Activated gamma-delta T cell (primary cell): ENCODE measurements around the gene ANKRD50.

Experiments used
- DNase-seq: peaks from one replicate; lab custom pipeline; 2025; lab: John Stamatoyannopoulos, UW

ANKRD50 gene

GRCh38 chr4:124710015-124710741 is 2.4 kb downstream of the ANKRD50 start:
- no peak for DNase-seq

- no peak for DNase-seq
Observed at GRCh38 chr4:124708517-124709300, 3.8 kb downstream of the ANKRD50 start.

GRCh38 chr4:124705393-124705792 is 7.1 kb downstream of the ANKRD50 start:
- no peak for DNase-seq

GRCh38 chr4:124703154-124703553 is 9.4 kb downstream of the ANKRD50 start:
- DNase-seq = no peak

- DNase-seq = no peak
Observed at GRCh38 chr4:124697441-124697840, 15.1 kb downstream of the ANKRD50 start.

GRCh38 chr4:124696182-124696581 is 16.4 kb downstream of the ANKRD50 start:
- no peak for DNase-seq

GRCh38 chr4:124694946-124695598 is 17.5 kb downstream of the ANKRD50 start:
- DNase-seq = no peak

GRCh38 chr4:124694306-124694705 is 18.2 kb downstream of the ANKRD50 start:
- DNase-seq = no peak

GRCh38 chr4:124691801-124692200 is 20.7 kb downstream of the ANKRD50 start:
- DNase-seq = no peak

GRCh38 chr4:124686279-124686678 is 26.3 kb downstream of the ANKRD50 start:
- DNase-seq = no peak

- DNase-seq = no peak
Observed at GRCh38 chr4:124685851-124686250, 26.7 kb downstream of the ANKRD50 start.

- no peak for DNase-seq
Observed at GRCh38 chr4:124684301-124684700, 28.2 kb downstream of the ANKRD50 start.

GRCh38 chr4:124682384-124682783 is 30.1 kb downstream of the ANKRD50 start:
- DNase-seq = no peak

- DNase-seq = no peak
Observed at GRCh38 chr4:124666496-124666895, 46.0 kb downstream of the ANKRD50 start.

GRCh38 chr4:124658795-124659194 is 53.7 kb downstream of the ANKRD50 start:
- no peak for DNase-seq

GRCh38 chr4:124650614-124651013 is 61.9 kb downstream of the ANKRD50 start:
- DNase-seq = no peak

GRCh38 chr4:124647599-124647998 is 64.9 kb downstream of the ANKRD50 start:
- DNase-seq = no peak

GRCh38 chr4:124644621-124645020 is 67.9 kb downstream of the ANKRD50 start:
- DNase-seq = no peak

- no peak for DNase-seq
Observed at GRCh38 chr4:124642846-124643245, 69.7 kb downstream of the ANKRD50 start.

GRCh38 chr4:124641715-124642381 is 70.7 kb downstream of the ANKRD50 start:
- DNase-seq = no peak

- no peak for DNase-seq
Observed at GRCh38 chr4:124640022-124640730, 72.4 kb downstream of the ANKRD50 start.

GRCh38 chr4:124637321-124637720 is 75.2 kb downstream of the ANKRD50 start:
- DNase-seq = no peak
